WERI-Rb-1 (cell line): ENCODE measurements around the gene CFAP53.
A peak's percentile ranks its signal among the peaks of the same experiment; 100 is the strongest.

Experiments used
- DNase-seq: peaks from one replicate; pipeline ENCODE4 v3.0.0-alpha.2; 2020
- H3K27ac ChIP-seq: fragments of 250-450 bp; sonication (Bioruptor Pico); 2 replicates; pipeline ENCODE4 v1.5.1; 2020; ENCODE audit warnings: mild to moderate bottlenecking, moderate library complexity
- H3K27me3 ChIP-seq: fragments of 250-450 bp; sonication (Bioruptor Pico); 2 replicates; pipeline ENCODE4 v1.5.1; 2021; ENCODE audit warnings: mild to moderate bottlenecking, low read depth, moderate library complexity; ENCODE audit not compliant: insufficient read depth, severe bottlenecking
- H3K36me3 ChIP-seq: fragments of 250-450 bp; sonication (Bioruptor Pico); 2 replicates; pipeline ENCODE4 v1.5.1; 2020; ENCODE audit warnings: mild to moderate bottlenecking, moderate library complexity
- H3K4me3 ChIP-seq: 2 replicates; pipeline ENCODE4 v1.5.1; 2011; ENCODE audit warnings: low read depth, mild to moderate bottlenecking, control low read depth, low read length
- H3K9me3 ChIP-seq: fragments of 250-450 bp; sonication (Bioruptor Pico); 2 replicates; pipeline ENCODE4 v1.5.1; 2021; ENCODE audit warnings: mild to moderate bottlenecking, moderate library complexity; ENCODE audit not compliant: severe bottlenecking
- CTCF ChIP-seq: IDR thresholded peaks from 2 replicates; pipeline ENCODE4 v1.5.1; 2011; ENCODE audit warnings: low read depth, mild to moderate bottlenecking, control low read depth, inconsistent platforms, low read length

CFAP53 gene

GRCh38 chr18:50285631-50286321, 19.5 kb upstream of the CFAP53 start:
- H3K36me3 ChIP-seq = peaks cover 43% of the 10 kb centered on the region
- no peak overlapping the region for H3K4me3 ChIP-seq
- peak; percentile 10 for DNase-seq
- no peaks in the 10 kb centered on the region for H3K9me3 ChIP-seq
- H3K27ac ChIP-seq = no peak overlapping the region
- H3K27me3 ChIP-seq = no peaks in the 10 kb centered on the region
- TF ChIP-seq CTCF = no peak

- no peak overlapping the region for H3K27ac ChIP-seq
- H3K9me3 ChIP-seq = no peaks in the 10 kb centered on the region
- no peak overlapping the region for H3K4me3 ChIP-seq
- no peak for TF ChIP-seq CTCF
- DNase-seq = peak; percentile 7
- no peaks in the 10 kb centered on the region for H3K27me3 ChIP-seq
- peaks cover 43% of the 10 kb centered on the region for H3K36me3 ChIP-seq
Observed at GRCh38 chr18:50285071-50285470, 18.8 kb upstream of the CFAP53 start.

DNA sequence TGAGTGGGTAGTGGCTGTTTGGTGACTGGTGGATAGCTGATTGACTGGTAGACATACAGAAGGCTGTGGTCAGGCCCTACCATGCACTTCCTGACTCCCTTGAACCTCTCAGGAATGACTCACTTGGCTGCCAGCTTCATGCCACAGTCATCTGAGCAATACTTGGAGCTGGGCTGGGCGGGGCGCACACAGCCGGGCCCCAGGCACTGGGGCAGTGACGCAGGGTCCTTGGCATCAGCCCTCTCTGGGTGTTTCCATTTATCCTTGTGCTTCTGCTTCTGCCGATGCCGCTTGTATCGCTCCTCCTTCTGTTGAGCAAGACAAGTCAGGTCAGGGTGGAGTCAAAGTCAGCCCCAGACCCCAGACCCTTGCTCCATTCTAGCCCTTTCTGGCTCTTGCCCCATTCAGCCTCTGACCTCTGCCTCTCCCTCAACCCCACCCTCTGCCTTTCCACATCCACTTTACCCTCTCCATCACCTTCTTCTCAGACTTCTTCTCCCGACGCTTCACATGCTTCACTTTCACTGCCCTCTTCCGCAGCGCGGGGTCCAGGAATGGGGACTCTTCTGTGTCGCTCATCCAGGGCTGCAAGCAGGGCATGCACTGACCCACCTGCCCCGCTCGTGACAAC, 18.1 kb upstream of the CFAP53 start:
- Histone ChIP-seq H3K27ac (no peak overlapping the region), H3K27me3 (no peaks in the 10 kb centered on the region), H3K4me3 (no peak overlapping the region), H3K36me3 (peaks cover 48% of the 10 kb centered on the region), H3K9me3 (no peaks in the 10 kb centered on the region)
- DNase-seq = no peak
- no peak for TF ChIP-seq CTCF

DNA sequence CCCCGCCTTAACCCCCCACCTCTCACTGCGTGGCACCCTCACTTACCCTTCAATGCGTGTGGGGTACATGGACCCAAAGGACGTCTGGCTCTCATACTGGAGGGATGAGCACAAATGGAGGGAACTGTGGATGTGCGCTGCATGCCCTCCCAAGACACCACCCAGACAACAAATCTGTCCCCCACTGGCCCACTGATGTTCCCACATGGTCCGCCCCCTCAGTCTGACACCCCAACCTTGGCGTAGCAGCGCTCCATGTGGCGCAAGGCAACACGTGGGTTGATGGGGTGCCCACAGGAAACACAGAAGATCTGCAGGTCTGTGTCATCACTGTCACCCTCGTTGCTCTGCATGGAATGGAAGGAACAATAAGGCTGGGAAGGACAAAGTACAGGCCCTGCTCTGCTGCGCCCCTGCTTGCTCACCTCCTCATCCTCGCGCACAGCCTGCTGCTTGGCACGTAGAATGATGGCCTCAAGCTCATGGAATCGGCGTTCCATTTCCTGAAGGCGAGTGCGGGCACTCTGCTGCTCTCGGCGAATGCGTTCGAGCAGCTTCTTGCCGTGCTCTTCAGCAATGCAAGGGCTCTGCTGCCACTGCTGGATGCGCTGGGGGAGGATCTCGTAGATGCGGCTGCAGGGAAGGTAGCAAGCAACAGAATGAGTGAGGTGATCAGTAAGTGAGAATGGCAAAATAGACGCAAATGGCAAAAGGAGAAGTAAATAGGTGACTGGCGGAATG, 17.3 kb upstream of the CFAP53 start:
- Histone ChIP-seq H3K9me3 (no peaks in the 10 kb centered on the region), H3K4me3 (no peak overlapping the region), H3K27ac (no peak overlapping the region), H3K27me3 (no peaks in the 10 kb centered on the region), H3K36me3 (peaks cover 56% of the 10 kb centered on the region)
- DNase-seq = no peak
- no peak for TF ChIP-seq CTCF

- Histone ChIP-seq H3K27me3 (no peaks in the 10 kb centered on the region), H3K36me3 (peaks cover 59% of the 10 kb centered on the region), H3K9me3 (no peaks in the 10 kb centered on the region), H3K27ac (no peak overlapping the region; the same call in 1 of the 2 replicates), H3K4me3 (no peak overlapping the region)
- peak; percentile 20 for DNase-seq
- no peak for TF ChIP-seq CTCF
Observed at GRCh38 chr18:50282521-50283335, 16.4 kb upstream of the CFAP53 start.
